Neural progenitor cell (in vitro differentiated cells): ENCODE results near the gene SEPTIN12.

Experiments used
- EZH2 ChIP-seq: fragments of 200-600 bp; sonication (generic); IDR thresholded peaks from 2 replicates; pipeline ENCODE4 v1.6.1; 2017; ENCODE audit warnings: antibody characterized with exemption, mild to moderate bottlenecking, moderate library complexity
- TF ChIP-seq, protein P1 (sequence below): fragments of 200-600 bp; sonication (generic); IDR thresholded peaks from 2 replicates; pipeline ENCODE4 v1.5.1; 2017; ENCODE audit warnings: antibody characterized with exemption, mild to moderate bottlenecking

DNA sequence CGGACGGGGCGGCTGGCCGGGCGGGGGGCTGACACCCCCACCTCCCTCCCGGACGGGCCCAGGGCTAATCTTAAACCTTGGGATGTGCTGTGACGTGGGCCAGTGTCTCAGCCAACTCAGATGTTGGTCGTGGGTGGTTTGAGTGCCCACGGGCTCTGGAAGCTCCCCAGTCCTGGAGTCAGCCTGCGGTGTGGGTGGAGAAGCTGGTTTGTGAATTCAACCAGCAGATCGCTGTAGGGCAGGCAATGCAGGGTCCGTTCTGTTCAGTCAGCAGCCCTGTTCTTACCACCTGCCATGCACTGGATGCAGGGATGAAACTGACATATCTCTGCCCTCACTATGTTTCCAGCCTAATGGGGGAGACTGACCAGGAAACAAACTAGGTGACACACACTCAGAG is 13.1 kb downstream of the SEPTIN12 start:
- TF ChIP-seq, protein P1, sequence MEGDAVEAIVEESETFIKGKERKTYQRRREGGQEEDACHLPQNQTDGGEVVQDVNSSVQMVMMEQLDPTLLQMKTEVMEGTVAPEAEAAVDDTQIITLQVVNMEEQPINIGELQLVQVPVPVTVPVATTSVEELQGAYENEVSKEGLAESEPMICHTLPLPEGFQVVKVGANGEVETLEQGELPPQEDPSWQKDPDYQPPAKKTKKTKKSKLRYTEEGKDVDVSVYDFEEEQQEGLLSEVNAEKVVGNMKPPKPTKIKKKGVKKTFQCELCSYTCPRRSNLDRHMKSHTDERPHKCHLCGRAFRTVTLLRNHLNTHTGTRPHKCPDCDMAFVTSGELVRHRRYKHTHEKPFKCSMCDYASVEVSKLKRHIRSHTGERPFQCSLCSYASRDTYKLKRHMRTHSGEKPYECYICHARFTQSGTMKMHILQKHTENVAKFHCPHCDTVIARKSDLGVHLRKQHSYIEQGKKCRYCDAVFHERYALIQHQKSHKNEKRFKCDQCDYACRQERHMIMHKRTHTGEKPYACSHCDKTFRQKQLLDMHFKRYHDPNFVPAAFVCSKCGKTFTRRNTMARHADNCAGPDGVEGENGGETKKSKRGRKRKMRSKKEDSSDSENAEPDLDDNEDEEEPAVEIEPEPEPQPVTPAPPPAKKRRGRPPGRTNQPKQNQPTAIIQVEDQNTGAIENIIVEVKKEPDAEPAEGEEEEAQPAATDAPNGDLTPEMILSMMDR = no peak
- TF ChIP-seq EZH2 = no peak
